Tibial artery (tissue), 4 donors: ENCODE measurements around the gene BPIFB2.

Source experiments
- DNase-seq, 2 donors: peaks; one replicate each; pipeline ENCODE4 v3.0.0-alpha.2; 2019
- H3K27ac ChIP-seq, 2 donors: fragments of 200-600 bp; sonication (generic) in 1 of 2; 1 replicate in 1 of 2; 2 replicates in 1 of 2; pipeline ENCODE4 v1.5.1; 2018 to 2019; ENCODE audit warnings: mild to moderate bottlenecking in 1 of 2
- H3K27me3 ChIP-seq, 2 donors: fragments of 200-600 bp; sonication (generic) in 1 of 2; one replicate each; pipeline versions ENCODE4 v1.5.1 to v1.6.0; 2016 to 2019
- H3K36me3 ChIP-seq, 3 donors: fragments of 200-600 bp; sonication (generic) in 2 of 3; one replicate each; pipeline ENCODE4 v1.5.1; 2016 to 2019; ENCODE audit warnings: mild to moderate bottlenecking in 2 of 3
- H3K4me1 ChIP-seq, 4 donors: fragments of 200-600 bp; sonication (generic) in 2 of 4; 1 replicate in 3 of 4; 2 replicates in 1 of 4; pipeline ENCODE4 v1.5.1; 2016 to 2019
- H3K4me3 ChIP-seq, 2 donors: fragments of 200-600 bp; sonication (generic) in 1 of 2; 1 replicate in 1 of 2; 2 replicates in 1 of 2; pipeline ENCODE4 v1.5.1; 2018 to 2019; ENCODE audit warnings: mild to moderate bottlenecking in 2 of 2
- H3K9me3 ChIP-seq, 3 donors: fragments of 200-600 bp; sonication (generic) in 1 of 3; one replicate each; pipeline ENCODE4 v1.5.1; 2016 to 2019
- CTCF ChIP-seq, 2 experiments: fragments of 200-600 bp in 1 of 2; fragments of 450-650 bp in 1 of 2; IDR thresholded peaks; one replicate each; pipeline ENCODE4 v1.5.1; 2017 to 2019; ENCODE audit warnings: antibody characterized with exemption in 2 of 2, mild to moderate bottlenecking in 1 of 2, moderate library complexity in 1 of 2
- intact Hi-C: fragments of 100-400 bp; cut with DNase I; formaldehyde crosslinking; loops from one replicate; pipeline ENCODE4 v1.15.0; 2023; ENCODE audit warnings: low total_unique reads

Gene BPIFB2

GRCh38 chr20:33010674-33011449, 3.4 kb downstream of the BPIFB2 start:
- H3K9me3 ChIP-seq: no peaks in the 10 kb centered on the region
- H3K27ac ChIP-seq: no peak overlapping the region
- intact Hi-C loops: no loop called here
- H3K27me3 ChIP-seq: peaks cover 0 to 34% of the 10 kb centered on the region in 2 donors
- H3K4me1 ChIP-seq: no peaks in the 10 kb centered on the region
- DNase-seq: no peak
- H3K4me3 ChIP-seq: no peak overlapping the region
- no peaks in the 10 kb centered on the region for H3K36me3 ChIP-seq
- TF ChIP-seq CTCF (IDR thresholded peaks at IDR 0.05): no peak

GRCh38 chr20:33012327-33013189, 5.1 kb downstream of the BPIFB2 start:
- peaks cover 0 to 31% of the 10 kb centered on the region in 2 donors for H3K27me3 ChIP-seq
- no peak for TF ChIP-seq CTCF (IDR thresholded peaks at IDR 0.05)
- H3K27ac ChIP-seq: no peak overlapping the region
- no peak overlapping the region for H3K4me3 ChIP-seq
- H3K36me3 ChIP-seq: no peaks in the 10 kb centered on the region
- no peak for DNase-seq
- no peaks in the 10 kb centered on the region for H3K9me3 ChIP-seq
- no peaks in the 10 kb centered on the region for H3K4me1 ChIP-seq
- intact Hi-C loops: no loop called here

- no peak for TF ChIP-seq CTCF (IDR thresholded peaks at IDR 0.05)
- no peaks in the 10 kb centered on the region for H3K9me3 ChIP-seq
- intact Hi-C loops: no loop called here
- no peaks in the 10 kb centered on the region for H3K4me1 ChIP-seq
- no peak overlapping the region for H3K27ac ChIP-seq
- DNase-seq: no peak
- H3K4me3 ChIP-seq: no peak overlapping the region
- peaks cover 0 to 31% of the 10 kb centered on the region in 2 donors for H3K27me3 ChIP-seq
- no peaks in the 10 kb centered on the region for H3K36me3 ChIP-seq
These were observed 6.3 kb downstream of the BPIFB2 start for GRCh38 chr20:33013701-33014326.

- Histone ChIP-seq H3K27ac (no peak overlapping the region), H3K4me3 (no peak overlapping the region), H3K27me3 (peaks cover 0 to 30% of the 10 kb centered on the region in 2 donors), H3K36me3 (no peaks in the 10 kb centered on the region), H3K4me1 (no peaks in the 10 kb centered on the region), H3K9me3 (no peaks in the 10 kb centered on the region)
- no peak for TF ChIP-seq CTCF (IDR thresholded peaks at IDR 0.05)
- no peak for DNase-seq
- intact Hi-C loops: no loop called here
These were observed 7.0 kb downstream of the BPIFB2 start for GRCh38 chr20:33014336-33015113.

- Histone ChIP-seq H3K9me3 (no peaks in the 10 kb centered on the region), H3K27ac (no peak overlapping the region), H3K27me3 (peaks cover 0 to 28% of the 10 kb centered on the region in 2 donors), H3K36me3 (no peaks in the 10 kb centered on the region), H3K4me1 (no peaks in the 10 kb centered on the region), H3K4me3 (no peak overlapping the region)
- TF ChIP-seq CTCF (IDR thresholded peaks at IDR 0.05): no peak
- intact Hi-C loops: no loop called here
- no peak for DNase-seq
These were observed 7.6 kb downstream of the BPIFB2 start for GRCh38 chr20:33015114-33015484.
